Endothelial cell of umbilical vein (primary cell): ENCODE measurements around the gene KCTD5.

Experiments used
- FOS ChIP-seq: IDR thresholded peaks from 2 replicates; pipeline ENCODE4 v1.6.1; 2011; ENCODE audit warnings: mild to moderate bottlenecking, low read length, moderate library complexity, borderline replicate concordance; ENCODE audit not compliant: insufficient read depth
- MYC ChIP-seq: IDR thresholded peaks from one replicate; pipeline ENCODE4 v1.6.1; 2011; ENCODE audit warnings: mild to moderate bottlenecking, low read depth, low read length
- TF ChIP-seq, protein P1 (sequence below), 2 donors: IDR thresholded peaks; 1 replicate in 1 of 2; 2 replicates in 1 of 2; pipeline ENCODE4 v1.5.1; 2011; ENCODE audit warnings: low read length in 2 of 2, mild to moderate bottlenecking in 2 of 2, moderate library complexity in 2 of 2, control low read depth in 1 of 2, inconsistent platforms in 1 of 2, low read depth in 1 of 2; ENCODE audit not compliant: insufficient read depth in 1 of 2; ENCODE audit errors: extremely low read depth in 1 of 2

DNA sequence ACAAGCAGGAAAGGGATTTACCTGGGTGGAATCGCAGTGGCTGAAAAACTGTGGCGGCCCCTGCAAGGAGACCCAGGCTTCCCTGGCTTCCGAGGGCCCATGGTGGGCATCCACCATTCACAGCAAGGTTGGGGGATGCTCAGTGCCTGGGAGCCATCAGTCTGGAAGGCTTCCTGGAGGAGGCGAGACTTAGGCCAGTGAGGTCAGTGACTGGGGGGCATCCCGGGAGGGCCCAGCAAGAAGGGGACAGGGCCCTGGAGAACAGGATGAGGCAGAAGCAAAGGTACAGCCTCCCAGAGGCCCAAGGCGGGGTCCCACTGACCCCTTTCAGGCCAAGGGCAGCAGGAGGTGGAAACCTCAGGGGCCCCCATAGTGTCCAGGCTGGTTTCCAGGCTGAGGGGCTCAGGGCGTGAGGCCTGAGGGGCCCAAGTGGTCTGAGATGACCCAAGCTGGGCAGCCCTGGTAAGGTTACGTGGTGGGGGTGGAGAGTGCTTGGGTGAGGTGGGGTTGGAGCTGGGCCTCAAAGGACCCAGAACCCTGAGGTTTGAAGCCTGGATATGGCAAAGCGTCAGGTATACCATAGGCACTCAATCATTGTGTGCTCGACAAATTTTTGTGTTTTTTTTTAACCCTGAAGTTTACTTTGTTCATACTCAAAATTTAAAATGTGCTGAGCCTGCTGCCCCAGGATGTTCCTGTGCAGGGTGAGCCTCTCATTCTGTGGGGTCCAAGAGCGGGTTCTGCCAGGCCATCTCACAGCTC lies 54.3 kb downstream of the KCTD5 start:
- no peak for TF ChIP-seq MYC
- TF ChIP-seq, protein P1, sequence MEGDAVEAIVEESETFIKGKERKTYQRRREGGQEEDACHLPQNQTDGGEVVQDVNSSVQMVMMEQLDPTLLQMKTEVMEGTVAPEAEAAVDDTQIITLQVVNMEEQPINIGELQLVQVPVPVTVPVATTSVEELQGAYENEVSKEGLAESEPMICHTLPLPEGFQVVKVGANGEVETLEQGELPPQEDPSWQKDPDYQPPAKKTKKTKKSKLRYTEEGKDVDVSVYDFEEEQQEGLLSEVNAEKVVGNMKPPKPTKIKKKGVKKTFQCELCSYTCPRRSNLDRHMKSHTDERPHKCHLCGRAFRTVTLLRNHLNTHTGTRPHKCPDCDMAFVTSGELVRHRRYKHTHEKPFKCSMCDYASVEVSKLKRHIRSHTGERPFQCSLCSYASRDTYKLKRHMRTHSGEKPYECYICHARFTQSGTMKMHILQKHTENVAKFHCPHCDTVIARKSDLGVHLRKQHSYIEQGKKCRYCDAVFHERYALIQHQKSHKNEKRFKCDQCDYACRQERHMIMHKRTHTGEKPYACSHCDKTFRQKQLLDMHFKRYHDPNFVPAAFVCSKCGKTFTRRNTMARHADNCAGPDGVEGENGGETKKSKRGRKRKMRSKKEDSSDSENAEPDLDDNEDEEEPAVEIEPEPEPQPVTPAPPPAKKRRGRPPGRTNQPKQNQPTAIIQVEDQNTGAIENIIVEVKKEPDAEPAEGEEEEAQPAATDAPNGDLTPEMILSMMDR (IDR thresholded peaks at IDR 0.05; ENCODE audit: extremely low read depth in 1 of 2, insufficient read depth in 1 of 2, low read depth in 1 of 2, low read length in 2 of 2) = no peak
- no peak for TF ChIP-seq FOS
